K562 (cell line): Measurements from ENCODE around the gene LTB4R2. TPM values are rescaled to one million over a fixed set of nuclear protein-coding genes. Genes with fewer than 3 reads are reported as not detected.
A peak's percentile ranks its signal among the peaks of the same experiment; 100 is the strongest.

Source experiments
- CHD2 ChIP-seq: IDR thresholded peaks from 2 replicates; pipeline ENCODE4 v1.6.1; 2011; ENCODE audit warnings: low read depth, low read length
- DMBX1 ChIP-seq: fragments of 250-450 bp; sonication (Bioruptor Pico); IDR thresholded peaks from 2 replicates; pipeline ENCODE4 v1.8.0; 2022; ENCODE audit warnings: inconsistent platforms, mild to moderate bottlenecking, moderate library complexity, borderline replicate concordance
- HOXB6 ChIP-seq: fragments of 250-450 bp; sonication (Bioruptor Pico); IDR thresholded peaks from 2 replicates; pipeline ENCODE4 v1.5.1; 2022; ENCODE audit warnings: mild to moderate bottlenecking, borderline replicate concordance
- MEF2D ChIP-seq: conservative IDR thresholded peaks from 2 replicates; pipeline ENCODE4 v1.6.1; 2016; ENCODE audit warnings: low read depth, missing genetic modification characterization, missing compliant biosample characterization
- MXI1 ChIP-seq: IDR thresholded peaks from 2 replicates; pipeline ENCODE4 v1.6.1; 2011; ENCODE audit warnings: low read depth, mild to moderate bottlenecking, improper control_type of control experiment, low read length
- MYC ChIP-seq, 2 experiments: fragments of 250-450 bp in 1 of 2; sonication (Bioruptor Pico) in 1 of 2; IDR thresholded peaks; 2 replicates each; pipeline versions ENCODE4 v1.5.1 to v1.6.1; 2012 to 2021; ENCODE audit warnings: low read depth in 2 of 2, borderline replicate concordance in 1 of 2, improper control_type of control experiment in 1 of 2, low read length in 1 of 2, mild to moderate bottlenecking in 1 of 2, moderate library complexity in 1 of 2
- TARDBP ChIP-seq: fragments of 450-650 bp; IDR thresholded peaks from 2 replicates; pipeline ENCODE4 v1.6.1; 2016
- ZNF175 ChIP-seq: fragments of 200-800 bp; sonication (Bioruptor generic); IDR thresholded peaks from 2 replicates; pipeline ENCODE4 v1.6.1; 2016; ENCODE audit warnings: low read depth, mild to moderate bottlenecking, missing genetic modification characterization, missing compliant biosample characterization
- ZNF583 ChIP-seq: fragments of 250-450 bp; sonication (Bioruptor Pico); IDR thresholded peaks from 2 replicates; pipeline ENCODE4 v1.4.0; 2020
- polyA plus RNA-seq, 8 experiments: library from polyadenylated mRNA; depleted of rRNA in 4 of 8; stranded (reverse) in 5 of 8; unstranded in 3 of 8; fragments of >200 nt; fragmentation: Nextera tagmentation in 2 of 8; fragmentation: Illumina TruSeq in 1 of 8; extraction: Ambion mirVana in 2 of 8; extraction: Trizol in 1 of 8; gene quantifications; 2 replicates each; pipeline versions ENCODE4 v1.2.1 to v1.2.3, GENCODE V29; 2011 to 2014; ENCODE audit warnings: inconsistent platforms in 1 of 8, missing spikeins in 1 of 8
- total RNA-seq, 7 experiments: library from RNA; depleted of rRNA in 6 of 7; stranded (reverse); fragments of >200 nt in 6 of 7; fragmentation: Illumina TruSeq in 2 of 7; extraction: Trizol in 2 of 7; gene quantifications; 2 replicates each; pipeline versions ENCODE4 v1.2.1 to v1.2.3, GENCODE V29; 2011 to 2021; ENCODE audit warnings: low replicate concordance in 1 of 7
- TF ChIP-seq, protein P1 (sequence below): fragments of 200-600 bp; sonication (generic); IDR thresholded peaks from one replicate; pipeline ENCODE4 v1.6.1; 2012; ENCODE audit warnings: mild to moderate bottlenecking, low read depth, low read length, inconsistent platforms
- TF ChIP-seq, protein P2 (sequence below): sonication (generic); formaldehyde crosslinking; IDR thresholded peaks from 2 replicates; pipeline ENCODE4 v1.8.0; 2023; ENCODE audit warnings: mild to moderate bottlenecking, missing genetic modification reagents
- TF ChIP-seq, protein P3 (sequence below), 2 experiments: IDR thresholded peaks; 2 replicates each; pipeline ENCODE4 v1.6.1; 2011; ENCODE audit warnings: borderline replicate concordance in 1 of 2, control low read depth in 1 of 2, low read depth in 1 of 2, low read length in 1 of 2, mild to moderate bottlenecking in 1 of 2, mixed read lengths in 1 of 2, moderate library complexity in 1 of 2; ENCODE audit not compliant: insufficient read depth in 1 of 2, insufficient read length in 1 of 2, poor library complexity in 1 of 2, severe bottlenecking in 1 of 2; ENCODE audit errors: extremely low read depth in 1 of 2

Gene LTB4R2
- total and polyA plus RNA-seq, 9 of the 15 experiments (the other 6 are each of a cell fraction or from before 2014, with no cell fraction given) = 0.03 to 11.6 (median 2.8) TPM; not detected in 1

DNA sequence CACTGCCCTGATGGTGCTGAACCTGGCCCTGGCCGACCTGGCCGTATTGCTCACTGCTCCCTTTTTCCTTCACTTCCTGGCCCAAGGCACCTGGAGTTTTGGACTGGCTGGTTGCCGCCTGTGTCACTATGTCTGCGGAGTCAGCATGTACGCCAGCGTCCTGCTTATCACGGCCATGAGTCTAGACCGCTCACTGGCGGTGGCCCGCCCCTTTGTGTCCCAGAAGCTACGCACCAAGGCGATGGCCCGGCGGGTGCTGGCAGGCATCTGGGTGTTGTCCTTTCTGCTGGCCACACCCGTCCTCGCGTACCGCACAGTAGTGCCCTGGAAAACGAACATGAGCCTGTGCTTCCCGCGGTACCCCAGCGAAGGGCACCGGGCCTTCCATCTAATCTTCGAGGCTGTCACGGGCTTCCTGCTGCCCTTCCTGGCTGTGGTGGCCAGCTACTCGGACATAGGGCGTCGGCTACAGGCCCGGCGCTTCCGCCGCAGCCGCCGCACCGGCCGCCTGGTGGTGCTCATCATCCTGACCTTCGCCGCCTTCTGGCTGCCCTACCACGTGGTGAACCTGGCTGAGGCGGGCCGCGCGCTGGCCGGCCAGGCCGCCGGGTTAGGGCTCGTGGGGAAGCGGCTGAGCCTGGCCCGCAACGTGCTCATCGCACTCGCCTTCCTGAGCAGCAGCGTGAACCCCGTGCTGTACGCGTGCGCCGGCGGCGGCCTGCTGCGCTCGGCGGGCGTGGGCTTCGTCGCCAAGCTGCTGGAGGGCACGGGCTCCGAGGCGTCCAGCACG, 6.1 kb downstream of the LTB4R2 start (continued):
- TF ChIP-seq, protein P1, sequence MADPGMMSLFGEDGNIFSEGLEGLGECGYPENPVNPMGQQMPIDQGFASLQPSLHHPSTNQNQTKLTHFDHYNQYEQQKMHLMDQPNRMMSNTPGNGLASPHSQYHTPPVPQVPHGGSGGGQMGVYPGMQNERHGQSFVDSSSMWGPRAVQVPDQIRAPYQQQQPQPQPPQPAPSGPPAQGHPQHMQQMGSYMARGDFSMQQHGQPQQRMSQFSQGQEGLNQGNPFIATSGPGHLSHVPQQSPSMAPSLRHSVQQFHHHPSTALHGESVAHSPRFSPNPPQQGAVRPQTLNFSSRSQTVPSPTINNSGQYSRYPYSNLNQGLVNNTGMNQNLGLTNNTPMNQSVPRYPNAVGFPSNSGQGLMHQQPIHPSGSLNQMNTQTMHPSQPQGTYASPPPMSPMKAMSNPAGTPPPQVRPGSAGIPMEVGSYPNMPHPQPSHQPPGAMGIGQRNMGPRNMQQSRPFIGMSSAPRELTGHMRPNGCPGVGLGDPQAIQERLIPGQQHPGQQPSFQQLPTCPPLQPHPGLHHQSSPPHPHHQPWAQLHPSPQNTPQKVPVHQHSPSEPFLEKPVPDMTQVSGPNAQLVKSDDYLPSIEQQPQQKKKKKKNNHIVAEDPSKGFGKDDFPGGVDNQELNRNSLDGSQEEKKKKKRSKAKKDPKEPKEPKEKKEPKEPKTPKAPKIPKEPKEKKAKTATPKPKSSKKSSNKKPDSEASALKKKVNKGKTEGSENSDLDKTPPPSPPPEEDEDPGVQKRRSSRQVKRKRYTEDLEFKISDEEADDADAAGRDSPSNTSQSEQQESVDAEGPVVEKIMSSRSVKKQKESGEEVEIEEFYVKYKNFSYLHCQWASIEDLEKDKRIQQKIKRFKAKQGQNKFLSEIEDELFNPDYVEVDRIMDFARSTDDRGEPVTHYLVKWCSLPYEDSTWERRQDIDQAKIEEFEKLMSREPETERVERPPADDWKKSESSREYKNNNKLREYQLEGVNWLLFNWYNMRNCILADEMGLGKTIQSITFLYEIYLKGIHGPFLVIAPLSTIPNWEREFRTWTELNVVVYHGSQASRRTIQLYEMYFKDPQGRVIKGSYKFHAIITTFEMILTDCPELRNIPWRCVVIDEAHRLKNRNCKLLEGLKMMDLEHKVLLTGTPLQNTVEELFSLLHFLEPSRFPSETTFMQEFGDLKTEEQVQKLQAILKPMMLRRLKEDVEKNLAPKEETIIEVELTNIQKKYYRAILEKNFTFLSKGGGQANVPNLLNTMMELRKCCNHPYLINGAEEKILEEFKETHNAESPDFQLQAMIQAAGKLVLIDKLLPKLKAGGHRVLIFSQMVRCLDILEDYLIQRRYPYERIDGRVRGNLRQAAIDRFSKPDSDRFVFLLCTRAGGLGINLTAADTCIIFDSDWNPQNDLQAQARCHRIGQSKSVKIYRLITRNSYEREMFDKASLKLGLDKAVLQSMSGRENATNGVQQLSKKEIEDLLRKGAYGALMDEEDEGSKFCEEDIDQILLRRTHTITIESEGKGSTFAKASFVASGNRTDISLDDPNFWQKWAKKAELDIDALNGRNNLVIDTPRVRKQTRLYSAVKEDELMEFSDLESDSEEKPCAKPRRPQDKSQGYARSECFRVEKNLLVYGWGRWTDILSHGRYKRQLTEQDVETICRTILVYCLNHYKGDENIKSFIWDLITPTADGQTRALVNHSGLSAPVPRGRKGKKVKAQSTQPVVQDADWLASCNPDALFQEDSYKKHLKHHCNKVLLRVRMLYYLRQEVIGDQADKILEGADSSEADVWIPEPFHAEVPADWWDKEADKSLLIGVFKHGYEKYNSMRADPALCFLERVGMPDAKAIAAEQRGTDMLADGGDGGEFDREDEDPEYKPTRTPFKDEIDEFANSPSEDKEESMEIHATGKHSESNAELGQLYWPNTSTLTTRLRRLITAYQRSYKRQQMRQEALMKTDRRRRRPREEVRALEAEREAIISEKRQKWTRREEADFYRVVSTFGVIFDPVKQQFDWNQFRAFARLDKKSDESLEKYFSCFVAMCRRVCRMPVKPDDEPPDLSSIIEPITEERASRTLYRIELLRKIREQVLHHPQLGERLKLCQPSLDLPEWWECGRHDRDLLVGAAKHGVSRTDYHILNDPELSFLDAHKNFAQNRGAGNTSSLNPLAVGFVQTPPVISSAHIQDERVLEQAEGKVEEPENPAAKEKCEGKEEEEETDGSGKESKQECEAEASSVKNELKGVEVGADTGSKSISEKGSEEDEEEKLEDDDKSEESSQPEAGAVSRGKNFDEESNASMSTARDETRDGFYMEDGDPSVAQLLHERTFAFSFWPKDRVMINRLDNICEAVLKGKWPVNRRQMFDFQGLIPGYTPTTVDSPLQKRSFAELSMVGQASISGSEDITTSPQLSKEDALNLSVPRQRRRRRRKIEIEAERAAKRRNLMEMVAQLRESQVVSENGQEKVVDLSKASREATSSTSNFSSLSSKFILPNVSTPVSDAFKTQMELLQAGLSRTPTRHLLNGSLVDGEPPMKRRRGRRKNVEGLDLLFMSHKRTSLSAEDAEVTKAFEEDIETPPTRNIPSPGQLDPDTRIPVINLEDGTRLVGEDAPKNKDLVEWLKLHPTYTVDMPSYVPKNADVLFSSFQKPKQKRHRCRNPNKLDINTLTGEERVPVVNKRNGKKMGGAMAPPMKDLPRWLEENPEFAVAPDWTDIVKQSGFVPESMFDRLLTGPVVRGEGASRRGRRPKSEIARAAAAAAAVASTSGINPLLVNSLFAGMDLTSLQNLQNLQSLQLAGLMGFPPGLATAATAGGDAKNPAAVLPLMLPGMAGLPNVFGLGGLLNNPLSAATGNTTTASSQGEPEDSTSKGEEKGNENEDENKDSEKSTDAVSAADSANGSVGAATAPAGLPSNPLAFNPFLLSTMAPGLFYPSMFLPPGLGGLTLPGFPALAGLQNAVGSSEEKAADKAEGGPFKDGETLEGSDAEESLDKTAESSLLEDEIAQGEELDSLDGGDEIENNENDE = no peak
- peak; percentile 85 for TF ChIP-seq ZNF583 (CRISPR knock-in tag)
- TF ChIP-seq, protein P2, sequence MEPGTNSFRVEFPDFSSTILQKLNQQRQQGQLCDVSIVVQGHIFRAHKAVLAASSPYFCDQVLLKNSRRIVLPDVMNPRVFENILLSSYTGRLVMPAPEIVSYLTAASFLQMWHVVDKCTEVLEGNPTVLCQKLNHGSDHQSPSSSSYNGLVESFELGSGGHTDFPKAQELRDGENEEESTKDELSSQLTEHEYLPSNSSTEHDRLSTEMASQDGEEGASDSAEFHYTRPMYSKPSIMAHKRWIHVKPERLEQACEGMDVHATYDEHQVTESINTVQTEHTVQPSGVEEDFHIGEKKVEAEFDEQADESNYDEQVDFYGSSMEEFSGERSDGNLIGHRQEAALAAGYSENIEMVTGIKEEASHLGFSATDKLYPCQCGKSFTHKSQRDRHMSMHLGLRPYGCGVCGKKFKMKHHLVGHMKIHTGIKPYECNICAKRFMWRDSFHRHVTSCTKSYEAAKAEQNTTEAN = peak; percentile 57; the same call in 1 of the 2 replicates
- TF ChIP-seq, protein P3, sequence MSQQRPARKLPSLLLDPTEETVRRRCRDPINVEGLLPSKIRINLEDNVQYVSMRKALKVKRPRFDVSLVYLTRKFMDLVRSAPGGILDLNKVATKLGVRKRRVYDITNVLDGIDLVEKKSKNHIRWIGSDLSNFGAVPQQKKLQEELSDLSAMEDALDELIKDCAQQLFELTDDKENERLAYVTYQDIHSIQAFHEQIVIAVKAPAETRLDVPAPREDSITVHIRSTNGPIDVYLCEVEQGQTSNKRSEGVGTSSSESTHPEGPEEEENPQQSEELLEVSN (IDR thresholded peaks at IDR 0.05; ENCODE audit: borderline replicate concordance in 1 of 2, extremely low read depth in 1 of 2, insufficient read depth in 1 of 2, insufficient read length in 1 of 2, low read depth in 1 of 2, low read length in 1 of 2, poor library complexity in 1 of 2, severe bottlenecking in 1 of 2) = peak; percentile 91 to 96
- peak; percentile 86 for TF ChIP-seq MYC (IDR thresholded peaks at IDR 0.05; ENCODE audit: low read depth, low read length)
- peak; percentile 43; the same call in 1 of the 2 replicates for TF ChIP-seq MYC (CRISPR knock-in tag; IDR thresholded peaks at IDR 0.05; ENCODE audit: borderline replicate concordance, low read depth)
- peak; percentile 73 for TF ChIP-seq DMBX1 (CRISPR knock-in tag)
- TF ChIP-seq TARDBP = no peak
- no peak for TF ChIP-seq MXI1
- no peak for TF ChIP-seq HOXB6 (CRISPR knock-in tag)
- TF ChIP-seq ZNF175 (CRISPR knock-in tag) = peak; percentile 65; the same call in 1 of the 2 replicates
- no peak for TF ChIP-seq MEF2D (tag)
- no peak for TF ChIP-seq CHD2
